HL-60 (cell line): ENCODE results near the gene SLC28A2.
"Not testable (repeated sequence)": the region's sequence is repeated elsewhere in the genome, so short reads cannot be mapped to it uniquely, and the experiment has no call there.

Experiments
- DNase-seq, 2 experiments: peaks; one replicate each; pipeline ENCODE4 v3.0.0-alpha.2; 2010 to 2020; ENCODE audit warnings: low read depth in 1 of 2, low spot score in 1 of 2
- H3K27ac ChIP-seq: fragments of 250-450 bp; sonication (Bioruptor Pico); replicated peaks from 2 replicates; pipeline ENCODE4 v1.5.1; 2020; ENCODE audit warnings: mild to moderate bottlenecking, moderate library complexity
- H3K27me3 ChIP-seq: fragments of 250-450 bp; sonication (Bioruptor Pico); 2 replicates; pipeline ENCODE4 v1.5.1; 2021; ENCODE audit warnings: mild to moderate bottlenecking, moderate library complexity; ENCODE audit not compliant: insufficient read depth, poor library complexity, severe bottlenecking
- H3K4me3 ChIP-seq: replicated peaks from 2 replicates; pipeline ENCODE4 v1.5.1; 2011; ENCODE audit warnings: mild to moderate bottlenecking, control low read depth, low read length; ENCODE audit not compliant: insufficient read depth
- GABPA ChIP-seq: IDR thresholded peaks from 2 replicates; pipeline ENCODE4 v1.6.1; 2012; ENCODE audit warnings: low read depth
- POLR2AphosphoS5 ChIP-seq: IDR thresholded peaks from 2 replicates; pipeline ENCODE4 v1.6.1; 2012; ENCODE audit warnings: low read depth
- REST ChIP-seq: IDR thresholded peaks from 2 replicates; pipeline ENCODE4 v1.6.1; 2012; ENCODE audit warnings: low read depth; ENCODE audit not compliant: insufficient replicate concordance
- SPI1 ChIP-seq: IDR thresholded peaks from 2 replicates; pipeline ENCODE4 v1.6.1; 2012; ENCODE audit warnings: low read depth, mild to moderate bottlenecking, borderline replicate concordance
- TF ChIP-seq, protein P1 (sequence below): IDR thresholded peaks from one replicate; pipeline ENCODE4 v1.5.1; 2011; ENCODE audit warnings: low read length, control low read depth, inconsistent platforms; ENCODE audit not compliant: insufficient read depth

The SLC28A2 gene

DNA sequence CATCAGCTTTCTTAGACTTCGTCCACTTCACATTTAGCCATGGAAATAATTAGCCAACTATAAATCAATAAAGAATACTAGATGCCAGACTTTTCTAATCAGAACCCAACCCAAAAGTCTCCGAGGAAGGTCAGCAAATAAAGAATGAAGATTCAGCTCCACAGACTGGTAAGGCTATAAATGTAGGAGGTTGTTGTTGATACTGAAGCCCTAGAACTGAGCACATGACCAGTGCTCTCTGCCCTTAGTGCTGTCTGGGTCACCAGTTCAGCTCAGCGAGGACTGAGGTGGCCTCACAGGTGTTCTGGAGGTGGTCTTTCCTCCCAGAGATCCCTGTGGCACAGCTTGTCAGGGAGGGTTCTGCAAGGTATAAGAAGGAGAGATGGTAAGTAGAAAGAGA lies 20.9 kb upstream of the SLC28A2 start:
- no peak for DNase-seq

GRCh38 chr15:45231864-45232562 lies 20.0 kb upstream of the SLC28A2 start:
- no peak overlapping the region for H3K4me3 ChIP-seq
- TF ChIP-seq GABPA, result no peak
- no peak for TF ChIP-seq REST
- TF ChIP-seq, protein P1, sequence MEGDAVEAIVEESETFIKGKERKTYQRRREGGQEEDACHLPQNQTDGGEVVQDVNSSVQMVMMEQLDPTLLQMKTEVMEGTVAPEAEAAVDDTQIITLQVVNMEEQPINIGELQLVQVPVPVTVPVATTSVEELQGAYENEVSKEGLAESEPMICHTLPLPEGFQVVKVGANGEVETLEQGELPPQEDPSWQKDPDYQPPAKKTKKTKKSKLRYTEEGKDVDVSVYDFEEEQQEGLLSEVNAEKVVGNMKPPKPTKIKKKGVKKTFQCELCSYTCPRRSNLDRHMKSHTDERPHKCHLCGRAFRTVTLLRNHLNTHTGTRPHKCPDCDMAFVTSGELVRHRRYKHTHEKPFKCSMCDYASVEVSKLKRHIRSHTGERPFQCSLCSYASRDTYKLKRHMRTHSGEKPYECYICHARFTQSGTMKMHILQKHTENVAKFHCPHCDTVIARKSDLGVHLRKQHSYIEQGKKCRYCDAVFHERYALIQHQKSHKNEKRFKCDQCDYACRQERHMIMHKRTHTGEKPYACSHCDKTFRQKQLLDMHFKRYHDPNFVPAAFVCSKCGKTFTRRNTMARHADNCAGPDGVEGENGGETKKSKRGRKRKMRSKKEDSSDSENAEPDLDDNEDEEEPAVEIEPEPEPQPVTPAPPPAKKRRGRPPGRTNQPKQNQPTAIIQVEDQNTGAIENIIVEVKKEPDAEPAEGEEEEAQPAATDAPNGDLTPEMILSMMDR, result no peak
- no peak for TF ChIP-seq SPI1
- no peak for TF ChIP-seq POLR2AphosphoS5
- no peaks in the 10 kb centered on the region for H3K27me3 ChIP-seq
- no peak for DNase-seq
- H3K27ac ChIP-seq, result no peak overlapping the region

More for the DNA sequence above, 20.9 kb upstream of the SLC28A2 start:
- no peaks in the 10 kb centered on the region for H3K27me3 ChIP-seq
- no peak overlapping the region for H3K27ac ChIP-seq
- no peak overlapping the region for H3K4me3 ChIP-seq
- TF ChIP-seq POLR2AphosphoS5 (no peak), SPI1 (no peak), GABPA (no peak), REST (no peak)
- TF ChIP-seq, protein P1, result no peak

GRCh38 chr15:45234562-45235235 lies 17.3 kb upstream of the SLC28A2 start:
- DNase-seq, result no peak
- Histone ChIP-seq H3K4me3 (no peak overlapping the region), H3K27me3 (no peaks in the 10 kb centered on the region), H3K27ac (no peak overlapping the region)
- TF ChIP-seq REST, result no peak
- TF ChIP-seq POLR2AphosphoS5, result no peak
- TF ChIP-seq SPI1, result no peak
- TF ChIP-seq, protein P1, result no peak
- TF ChIP-seq GABPA, result no peak

GRCh38 chr15:45236806-45237205 lies 15.2 kb upstream of the SLC28A2 start:
- H3K27me3 ChIP-seq, H3K27ac ChIP-seq, H3K4me3 ChIP-seq, DNase-seq: not testable (repeated sequence)
